Astrocyte (in vitro differentiated cells and primary cell): ENCODE measurements around the gene TNFRSF1A.

Source experiments
- CTCF ChIP-seq: IDR thresholded peaks from 2 replicates; pipeline ENCODE4 v1.5.1; 2011; ENCODE audit warnings: low read depth, mild to moderate bottlenecking, inconsistent platforms, low read length, moderate library complexity; ENCODE audit not compliant: insufficient read depth
- EZH2 ChIP-seq: IDR thresholded peaks from 2 replicates; pipeline ENCODE4 v1.6.1; 2012; ENCODE audit warnings: mild to moderate bottlenecking, low read length, inconsistent platforms; ENCODE audit not compliant: insufficient read depth

GRCh38 chr12:6318440-6318879, 23.4 kb downstream of the TNFRSF1A start:
- TF ChIP-seq CTCF: no peak
- TF ChIP-seq EZH2: no peak
